ENCODE data around the gene PTAFR. TPM values are rescaled to one million over a fixed set of nuclear protein-coding genes. Genes with fewer than 3 reads are reported as not detected.
A peak's percentile ranks its signal among the peaks of the same experiment; 100 is the strongest.

PTAFR gene
- total RNA-seq, 6 experiments from 2014 or later = 0.26 to 0.57 (median 0.43) TPM

DNA sequence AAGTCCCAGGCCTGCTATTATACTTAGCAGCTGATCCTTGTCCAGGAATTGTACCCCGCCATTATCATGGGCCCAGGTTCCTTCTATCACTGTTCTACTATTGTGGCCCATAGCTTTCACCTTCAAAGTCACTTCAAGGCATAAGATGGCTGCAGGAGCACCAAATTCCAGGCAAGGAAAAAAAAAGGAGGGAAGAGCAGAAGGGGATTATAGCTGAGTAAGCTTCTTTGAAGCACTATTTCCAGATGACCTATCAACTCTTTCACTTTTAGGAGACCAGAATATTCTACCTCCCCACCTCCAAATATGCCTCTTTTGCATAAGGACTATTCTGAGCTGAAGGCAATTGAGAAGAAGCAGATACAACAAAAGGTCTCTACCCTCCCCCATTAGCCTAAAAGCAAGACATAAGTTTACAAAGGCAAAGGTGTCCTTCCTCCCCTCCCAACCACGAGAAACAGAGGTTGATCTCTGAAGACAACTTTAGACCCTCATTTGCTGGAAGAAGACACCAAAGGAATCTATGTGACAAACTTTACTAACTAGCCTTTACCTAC is 41.8 kb downstream of the PTAFR start:
- Mint-ChIP-seq H3K9me3 (no peaks in the 10 kb centered on the region), H3K27ac (no peak overlapping the region), H3K27me3 (ENCODE audit: insufficient read depth) (peaks cover 8% of the 10 kb centered on the region; the same call in 1 of the 2 replicates), H3K4me1 (ENCODE audit: low read depth) (peaks cover 38% of the 10 kb centered on the region), H3K36me3 (ENCODE audit: low read depth) (no peaks in the 10 kb centered on the region), H3K4me3 (no peak overlapping the region)
- no peak for DNase-seq
- TF ChIP-seq, protein P1, sequence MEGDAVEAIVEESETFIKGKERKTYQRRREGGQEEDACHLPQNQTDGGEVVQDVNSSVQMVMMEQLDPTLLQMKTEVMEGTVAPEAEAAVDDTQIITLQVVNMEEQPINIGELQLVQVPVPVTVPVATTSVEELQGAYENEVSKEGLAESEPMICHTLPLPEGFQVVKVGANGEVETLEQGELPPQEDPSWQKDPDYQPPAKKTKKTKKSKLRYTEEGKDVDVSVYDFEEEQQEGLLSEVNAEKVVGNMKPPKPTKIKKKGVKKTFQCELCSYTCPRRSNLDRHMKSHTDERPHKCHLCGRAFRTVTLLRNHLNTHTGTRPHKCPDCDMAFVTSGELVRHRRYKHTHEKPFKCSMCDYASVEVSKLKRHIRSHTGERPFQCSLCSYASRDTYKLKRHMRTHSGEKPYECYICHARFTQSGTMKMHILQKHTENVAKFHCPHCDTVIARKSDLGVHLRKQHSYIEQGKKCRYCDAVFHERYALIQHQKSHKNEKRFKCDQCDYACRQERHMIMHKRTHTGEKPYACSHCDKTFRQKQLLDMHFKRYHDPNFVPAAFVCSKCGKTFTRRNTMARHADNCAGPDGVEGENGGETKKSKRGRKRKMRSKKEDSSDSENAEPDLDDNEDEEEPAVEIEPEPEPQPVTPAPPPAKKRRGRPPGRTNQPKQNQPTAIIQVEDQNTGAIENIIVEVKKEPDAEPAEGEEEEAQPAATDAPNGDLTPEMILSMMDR (IDR thresholded peaks at IDR 0.05) = no peak

DNA sequence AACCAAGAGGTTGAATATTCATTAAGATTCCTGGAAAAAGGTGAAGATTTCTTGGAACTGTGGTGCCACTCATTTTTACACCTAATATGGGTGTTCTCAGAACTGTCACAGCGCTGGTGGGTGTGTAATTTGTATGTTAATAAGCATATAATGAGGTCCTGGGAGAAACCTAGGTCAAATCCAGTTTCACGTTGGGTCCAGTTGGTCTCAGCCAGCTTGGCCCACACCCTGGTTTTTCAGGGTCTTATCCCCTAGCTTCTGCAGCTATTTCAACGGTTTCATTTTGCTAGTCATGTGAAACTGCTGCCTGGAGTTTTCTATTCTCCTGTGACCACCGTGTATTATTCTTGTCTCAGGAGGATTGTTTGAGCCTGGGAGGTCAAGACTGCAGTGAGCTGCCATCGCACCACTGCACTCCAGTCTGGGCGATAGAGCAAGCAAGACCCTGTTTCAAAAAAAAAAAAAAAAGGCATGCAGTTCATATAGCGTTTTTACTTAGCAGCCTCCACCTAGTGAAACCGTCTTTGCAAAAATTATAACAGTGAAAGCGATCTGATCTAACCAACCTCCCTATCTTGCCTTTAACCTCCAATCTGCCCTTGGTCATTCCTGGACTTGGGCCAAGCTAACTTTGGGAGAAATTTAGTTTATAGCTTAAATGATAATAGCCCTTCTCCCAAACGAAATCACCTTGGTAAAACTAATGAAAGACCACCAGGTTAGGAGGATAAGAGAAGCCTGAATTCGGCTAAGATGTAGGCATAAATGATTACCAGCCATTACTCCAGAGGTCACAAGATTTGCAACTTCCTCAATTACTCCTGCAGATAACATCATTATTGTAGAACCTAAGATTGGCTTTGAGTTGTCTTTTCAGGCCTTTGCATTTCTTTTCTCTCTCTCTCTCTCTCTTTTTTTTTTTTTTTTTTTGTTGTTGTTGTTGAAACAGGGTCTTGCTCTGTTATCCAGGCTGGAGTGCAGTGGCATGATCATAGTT is 44.0 kb downstream of the PTAFR start:
- Mint-ChIP-seq H3K27me3 (ENCODE audit: insufficient read depth) (peaks cover 8% of the 10 kb centered on the region; the same call in 1 of the 2 replicates), H3K4me3 (no peak overlapping the region), H3K4me1 (ENCODE audit: low read depth) (peaks cover 38% of the 10 kb centered on the region), H3K36me3 (ENCODE audit: low read depth) (no peaks in the 10 kb centered on the region), H3K27ac (no peak overlapping the region), H3K9me3 (no peaks in the 10 kb centered on the region)
- DNase-seq = no peak
- TF ChIP-seq, protein P1 (IDR thresholded peaks at IDR 0.05) = no peak

DNA sequence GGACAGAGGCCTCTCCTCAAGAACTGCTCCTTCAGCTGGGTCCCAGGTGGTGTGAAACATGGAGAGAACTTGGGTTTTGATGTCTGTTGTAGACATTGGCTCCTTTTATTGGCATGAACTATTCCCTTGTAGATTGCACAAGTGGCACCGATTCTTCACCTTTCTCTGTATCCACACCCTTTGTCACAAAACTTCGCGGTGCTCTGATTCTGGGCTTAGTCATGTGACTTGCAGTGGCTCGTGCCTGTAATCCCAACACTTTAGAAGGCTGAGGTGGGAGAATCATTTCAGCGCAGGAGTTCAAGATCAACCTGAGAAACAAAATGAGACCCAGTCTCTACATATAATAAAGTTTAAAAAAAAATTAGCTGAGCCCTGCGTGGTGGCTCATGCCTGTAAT is 45.6 kb downstream of the PTAFR start:
- Mint-ChIP-seq H3K27ac (no peak overlapping the region), H3K27me3 (ENCODE audit: insufficient read depth) (peaks cover 12% of the 10 kb centered on the region; the same call in 1 of the 2 replicates), H3K9me3 (no peaks in the 10 kb centered on the region), H3K4me3 (no peak overlapping the region), H3K36me3 (ENCODE audit: low read depth) (no peaks in the 10 kb centered on the region), H3K4me1 (ENCODE audit: low read depth) (peaks cover 22% of the 10 kb centered on the region)
- DNase-seq = no peak
- TF ChIP-seq, protein P1 (IDR thresholded peaks at IDR 0.05) = no peak

DNA sequence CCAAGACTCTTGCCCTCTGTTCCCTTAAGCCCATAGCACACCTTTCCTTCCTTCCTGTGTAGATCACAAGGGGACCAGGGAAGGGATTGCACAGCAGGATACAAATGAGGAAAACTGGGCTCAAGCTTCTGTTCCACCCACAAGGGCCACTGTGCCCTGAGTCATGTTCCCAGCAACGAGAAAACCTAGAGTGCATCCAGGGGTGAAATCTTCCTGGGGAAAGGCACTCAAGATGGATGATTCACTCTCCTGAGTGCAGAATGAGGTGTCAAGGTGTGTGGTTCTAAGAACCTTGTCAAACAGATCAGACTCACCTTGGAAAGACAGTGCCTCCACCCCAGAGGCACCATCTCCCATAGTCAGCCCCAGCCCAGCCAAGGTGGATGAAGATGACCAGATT is 47.3 kb downstream of the PTAFR start:
- TF ChIP-seq, protein P1 (IDR thresholded peaks at IDR 0.05) = no peak
- H3K4me3 Mint-ChIP-seq = no peak overlapping the region
- peaks cover 13% of the 10 kb centered on the region for H3K4me1 Mint-ChIP-seq (ENCODE audit: low read depth)
- no peak overlapping the region for H3K27ac Mint-ChIP-seq
- H3K9me3 Mint-ChIP-seq = no peaks in the 10 kb centered on the region
- peaks cover 12% of the 10 kb centered on the region; the same call in 1 of the 2 replicates for H3K27me3 Mint-ChIP-seq (ENCODE audit: insufficient read depth)
- H3K36me3 Mint-ChIP-seq (ENCODE audit: low read depth) = no peaks in the 10 kb centered on the region
- peak; percentile 56 for DNase-seq

DNA sequence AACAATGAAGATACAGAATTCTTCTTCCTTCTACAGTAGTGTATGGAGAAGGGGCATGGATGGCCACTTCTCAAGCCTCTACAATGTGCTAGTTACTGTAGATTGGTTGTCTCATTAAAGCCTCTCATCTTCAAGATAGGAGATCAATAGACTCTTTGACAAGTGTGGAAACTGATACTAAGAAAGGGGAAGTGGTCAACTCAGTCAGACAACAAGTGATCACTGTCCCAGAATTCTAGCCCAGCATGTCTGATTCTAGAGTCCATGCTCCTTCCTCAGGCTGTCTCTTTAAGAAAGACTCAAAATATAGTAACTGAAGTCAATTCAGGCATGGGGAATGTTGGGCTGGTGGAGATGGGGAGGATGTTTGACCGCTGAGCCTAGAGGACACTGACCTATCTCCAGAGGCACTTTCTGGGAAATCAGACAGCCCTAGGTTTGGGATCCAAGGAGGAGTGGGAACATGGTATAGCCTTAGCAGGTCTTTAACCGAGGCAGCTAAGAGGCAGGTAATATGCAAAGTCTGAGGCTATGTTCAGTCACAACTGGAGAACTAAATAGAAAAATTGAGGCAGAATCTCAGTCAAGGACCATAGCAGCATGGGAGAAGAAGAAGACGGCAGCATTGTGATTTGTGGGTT is 48.8 kb downstream of the PTAFR start:
- H3K4me1 Mint-ChIP-seq (ENCODE audit: low read depth) = peaks cover 24% of the 10 kb centered on the region
- H3K27me3 Mint-ChIP-seq (ENCODE audit: insufficient read depth) = peaks cover 5% of the 10 kb centered on the region; the same call in 1 of the 2 replicates
- no peak for DNase-seq
- no peaks in the 10 kb centered on the region for H3K36me3 Mint-ChIP-seq (ENCODE audit: low read depth)
- H3K27ac Mint-ChIP-seq = no peak overlapping the region
- H3K9me3 Mint-ChIP-seq = no peaks in the 10 kb centered on the region
- TF ChIP-seq, protein P1 (IDR thresholded peaks at IDR 0.05) = no peak
- H3K4me3 Mint-ChIP-seq = no peak overlapping the region

All from HFFc6 (cell line).